ENCODE measurements around the gene DCLK1.
A peak's percentile ranks its signal among the peaks of the same experiment; 100 is the strongest.

The DCLK1 gene

GRCh38 chr13:35833031-35833430 is 298.2 kb downstream of the DCLK1 start:
- DNase-seq (ENCODE audit: low read depth) = no peak
- no peak overlapping the region for H3K4me3 ChIP-seq (ENCODE audit: low read length)
- TF ChIP-seq CTCF (conservative IDR thresholded peaks at IDR 0.05; ENCODE audit: low read length) = no peak

GRCh38 chr13:35832551-35832950 is 298.6 kb downstream of the DCLK1 start:
- DNase-seq (ENCODE audit: low read depth) = peak; percentile 17

GRCh38 chr13:35830850-35831450 is 300.2 kb downstream of the DCLK1 start:
- TF ChIP-seq CTCF (conservative IDR thresholded peaks at IDR 0.05; ENCODE audit: low read length) = no peak
- DNase-seq (ENCODE audit: low read depth) = no peak
- no peak overlapping the region for H3K4me3 ChIP-seq (ENCODE audit: low read length)

More at GRCh38 chr13:35832551-35832950, 298.6 kb downstream of the DCLK1 start:
- TF ChIP-seq CTCF (conservative IDR thresholded peaks at IDR 0.05; ENCODE audit: low read length) = no peak
- no peak overlapping the region for H3K4me3 ChIP-seq (ENCODE audit: low read length)

- no peak for DNase-seq (ENCODE audit: low read depth)
- no peak overlapping the region for H3K4me3 ChIP-seq (ENCODE audit: low read length)
- TF ChIP-seq CTCF (conservative IDR thresholded peaks at IDR 0.05; ENCODE audit: low read length) = no peak; the same call in 1 of the 2 replicates
These were observed 304.4 kb downstream of the DCLK1 start for GRCh38 chr13:35826626-35827254.

GRCh38 chr13:35824825-35825224 is 306.4 kb downstream of the DCLK1 start:
- DNase-seq (ENCODE audit: low read depth) = no peak

GRCh38 chr13:35824395-35824794 is 306.8 kb downstream of the DCLK1 start:
- no peak overlapping the region for H3K4me3 ChIP-seq (ENCODE audit: low read length)
- no peak for DNase-seq (ENCODE audit: low read depth)
- no peak for TF ChIP-seq CTCF (conservative IDR thresholded peaks at IDR 0.05; ENCODE audit: low read length)

More at GRCh38 chr13:35824825-35825224, 306.4 kb downstream of the DCLK1 start:
- no peak for TF ChIP-seq CTCF (conservative IDR thresholded peaks at IDR 0.05; ENCODE audit: low read length)
- H3K4me3 ChIP-seq (ENCODE audit: low read length) = no peak overlapping the region

- H3K4me3 ChIP-seq (ENCODE audit: low read length) = no peak overlapping the region
- DNase-seq (ENCODE audit: low read depth) = no peak
- TF ChIP-seq CTCF (conservative IDR thresholded peaks at IDR 0.05; ENCODE audit: low read length) = no peak
These were observed 308.5 kb downstream of the DCLK1 start for GRCh38 chr13:35822666-35823065.

Measured in AG10803 (cell line).